Pancreas (tissue), 10 donors: ENCODE results near the gene DNAH8. TPM values are rescaled to one million over a fixed set of nuclear protein-coding genes. Genes with fewer than 3 reads are reported as not detected.
A peak's percentile ranks its signal among the peaks of the same experiment; 100 is the strongest.

ENCODE experiments used
- ATAC-seq, 4 donors: fragments of 200-7000 bp; cut with Tn5 transposase; one replicate each; pipeline versions ENCODE4 v1.8.0 to v1.9.1; 2020; ENCODE audit warnings: mild to moderate bottlenecking in 4 of 4, moderate library complexity in 4 of 4
- DNase-seq, 6 donors: peaks; one replicate each; pipeline ENCODE4 v3.0.0-alpha.2; 2020
- FAIRE-seq: peaks from 2 replicates; lab custom pipeline; 2012; peaks lifted over from hg19 to GRCh38; lab: Jason Lieb, UNC
- H3K27ac ChIP-seq, 4 donors: fragments of 200-600 bp; sonication (generic); 1 replicate in 3 of 4; 2 replicates in 1 of 4; pipeline versions ENCODE4 v1.5.0 to v1.8.0; 2020
- H3K27me3 ChIP-seq, 4 donors: fragments of 200-600 bp; one replicate each; pipeline ENCODE4 v1.8.0; 2021
- H3K36me3 ChIP-seq, 3 donors: fragments of 200-600 bp; sonication (generic) in 1 of 3; one replicate each; pipeline versions ENCODE4 v1.5.0 to v1.8.0; 2020 to 2021
- H3K4me1 ChIP-seq, 3 donors: fragments of 200-600 bp; one replicate each; pipeline ENCODE4 v1.8.0; 2021
- H3K4me3 ChIP-seq, 4 donors: fragments of 200-600 bp; sonication (generic) in 2 of 4; one replicate each; pipeline versions ENCODE4 v1.5.0 to v1.8.0; 2020 to 2021
- H3K9me3 ChIP-seq, 4 donors: fragments of 200-600 bp; one replicate each; pipeline ENCODE4 v1.8.0; 2021
- WGBS, 2 donors: extraction: QIAGEN DNeasy Blood & Tissue Kit; methylation state at CpG; one replicate each; pipeline ENCODE4 v1.1.7; 2013; 5-methylcytosine and 5-hydroxymethylcytosine counted together
- intact Hi-C, 3 donors: fragments of 100-400 bp; cut with DNase I; formaldehyde crosslinking; loops; one replicate each; pipeline versions ENCODE4 v1.11.1 to v1.14.2; 2022
- polyA plus RNA-seq, 2 donors: library from polyadenylated mRNA; stranded (reverse); fragments of 200-250 nt; gene quantifications; one replicate each; pipeline ENCODE4 v1.2.3, GENCODE V29; 2013
- total RNA-seq, 6 donors: library from RNA; stranded (reverse); fragmentation: NEBNext Ultra II Directional in 4 of 6; extraction: Animal tissue kit (Norgen Biotek cat#: 25700) in 4 of 6; gene quantifications; one replicate each; pipeline versions ENCODE4 v1.2.1 to v1.2.4, GENCODE V29; 2021 to 2023
- TF ChIP-seq, protein P1 (sequence below), 4 donors: fragments of 200-600 bp; sonication (generic) in 3 of 4; IDR thresholded peaks; one replicate each; pipeline versions ENCODE4 v1.5.0 to v1.8.0; 2021; ENCODE audit warnings: antibody characterized with exemption in 4 of 4
- donor health status: healthy with polysubstance abuse.
- donor health status: DM: no; HTN: no; CAD: no; lungs with moderate emphysema.
- donor health status: DM: no; HTN: no; CAD: no.
- donor health status: control.
- donor health status: control.
- donor health status: Bipolar disorder and iron deficiency.
- donor health status: DM: yes; HTN: yes; CAD: no.
- donor health status: DM: no; HTN: no; CAD: no.
- donor health status: DM: no; HTN: no; CAD: no.
- donor health status: DM: yes; HTN: yes; CAD: no.

The DNAH8 gene
- total and polyA plus RNA-seq, 8 donors, result not detected

- intact Hi-C loops, result no loop called here
- ATAC-seq (no peak), FAIRE-seq (no peak), DNase-seq (no peak)
- H3K4me3 ChIP-seq, result no peak overlapping the region
- TF ChIP-seq, protein P1, sequence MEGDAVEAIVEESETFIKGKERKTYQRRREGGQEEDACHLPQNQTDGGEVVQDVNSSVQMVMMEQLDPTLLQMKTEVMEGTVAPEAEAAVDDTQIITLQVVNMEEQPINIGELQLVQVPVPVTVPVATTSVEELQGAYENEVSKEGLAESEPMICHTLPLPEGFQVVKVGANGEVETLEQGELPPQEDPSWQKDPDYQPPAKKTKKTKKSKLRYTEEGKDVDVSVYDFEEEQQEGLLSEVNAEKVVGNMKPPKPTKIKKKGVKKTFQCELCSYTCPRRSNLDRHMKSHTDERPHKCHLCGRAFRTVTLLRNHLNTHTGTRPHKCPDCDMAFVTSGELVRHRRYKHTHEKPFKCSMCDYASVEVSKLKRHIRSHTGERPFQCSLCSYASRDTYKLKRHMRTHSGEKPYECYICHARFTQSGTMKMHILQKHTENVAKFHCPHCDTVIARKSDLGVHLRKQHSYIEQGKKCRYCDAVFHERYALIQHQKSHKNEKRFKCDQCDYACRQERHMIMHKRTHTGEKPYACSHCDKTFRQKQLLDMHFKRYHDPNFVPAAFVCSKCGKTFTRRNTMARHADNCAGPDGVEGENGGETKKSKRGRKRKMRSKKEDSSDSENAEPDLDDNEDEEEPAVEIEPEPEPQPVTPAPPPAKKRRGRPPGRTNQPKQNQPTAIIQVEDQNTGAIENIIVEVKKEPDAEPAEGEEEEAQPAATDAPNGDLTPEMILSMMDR (IDR thresholded peaks at IDR 0.05), result no peak
- no peaks in the 10 kb centered on the region for H3K9me3 ChIP-seq
- no peaks in the 10 kb centered on the region for H3K4me1 ChIP-seq
- no peaks in the 10 kb centered on the region for H3K27me3 ChIP-seq
- H3K27ac ChIP-seq, result no peak overlapping the region
- no peaks in the 10 kb centered on the region for H3K36me3 ChIP-seq
Measured at GRCh38 chr6:38762848-38763247, 47.7 kb downstream of the DNAH8 start.

GRCh38 chr6:38767560-38767959 is 52.4 kb downstream of the DNAH8 start:
- no peaks in the 10 kb centered on the region for H3K4me1 ChIP-seq
- ATAC-seq (no peak), FAIRE-seq (no peak), DNase-seq (no peak)
- H3K27me3 ChIP-seq, result no peaks in the 10 kb centered on the region
- intact Hi-C loops, result no loop called here
- H3K27ac ChIP-seq, result no peak overlapping the region
- no peaks in the 10 kb centered on the region for H3K36me3 ChIP-seq
- WGBS, 2 donors, result 94 to 96% methylated on average over 2 of the region's 2 CpGs
- no peak overlapping the region for H3K4me3 ChIP-seq
- TF ChIP-seq, protein P1 (IDR thresholded peaks at IDR 0.05), result no peak
- no peaks in the 10 kb centered on the region for H3K9me3 ChIP-seq

GRCh38 chr6:38773338-38773737 is 58.2 kb downstream of the DNAH8 start:
- ATAC-seq (peak in 1 of 4 donors; percentile 30), DNase-seq (no peak), FAIRE-seq (no peak)
- no peak overlapping the region for H3K27ac ChIP-seq
- H3K36me3 ChIP-seq, result no peaks in the 10 kb centered on the region
- no peaks in the 10 kb centered on the region for H3K9me3 ChIP-seq
- intact Hi-C loops, result no loop called here
- H3K4me3 ChIP-seq, result no peak overlapping the region
- no peaks in the 10 kb centered on the region for H3K27me3 ChIP-seq
- TF ChIP-seq, protein P1 (IDR thresholded peaks at IDR 0.05), result peak in 2 of 4 donors; percentile 5 to 18
- 59 to 64% methylated on average over 3 of the region's 3 CpGs for WGBS, 2 donors
- H3K4me1 ChIP-seq, result no peaks in the 10 kb centered on the region

- TF ChIP-seq, protein P1 (IDR thresholded peaks at IDR 0.05), result no peak
- FAIRE-seq (no peak), ATAC-seq (peak in 1 of 4 donors; percentile 36), DNase-seq (no peak)
- Histone ChIP-seq H3K4me3 (no peak overlapping the region), H3K36me3 (no peaks in the 10 kb centered on the region), H3K27me3 (no peaks in the 10 kb centered on the region), H3K9me3 (no peaks in the 10 kb centered on the region), H3K27ac (no peak overlapping the region), H3K4me1 (no peaks in the 10 kb centered on the region)
- 82 to 89% methylated on average over 5 of the region's 5 CpGs for WGBS, 2 donors
- intact Hi-C loops, result no loop called here
Measured at GRCh38 chr6:38774929-38775707, 60.0 kb downstream of the DNAH8 start.

- TF ChIP-seq, protein P1 (IDR thresholded peaks at IDR 0.05), result no peak
- intact Hi-C loops, result no loop called here
- DNase-seq (no peak), ATAC-seq (no peak), FAIRE-seq (no peak)
- no peaks in the 10 kb centered on the region for H3K9me3 ChIP-seq
- 81 to 85% methylated on average over 1 of the region's 1 CpG for whole genome bisulfite sequencing, 2 donors
- H3K27ac ChIP-seq, result no peak overlapping the region
- no peaks in the 10 kb centered on the region for H3K27me3 ChIP-seq
- H3K4me1 ChIP-seq, result no peaks in the 10 kb centered on the region
- H3K4me3 ChIP-seq, result no peak overlapping the region
- no peaks in the 10 kb centered on the region for H3K36me3 ChIP-seq
Measured at GRCh38 chr6:38775870-38776269, 60.8 kb downstream of the DNAH8 start.
